HG03460 (cell line): ENCODE results near the gene S100A5.
"Not testable (repeated sequence)": the region's sequence is repeated elsewhere in the genome, so short reads cannot be mapped to it uniquely, and the experiment has no call there.

Experiments
- ATAC-seq: cut with Tn5 transposase; IDR thresholded peaks from one replicate; pipeline ENCODE4 v1.9.1; 2021; ENCODE audit not compliant: unreplicated experiment

The S100A5 gene

DNA sequence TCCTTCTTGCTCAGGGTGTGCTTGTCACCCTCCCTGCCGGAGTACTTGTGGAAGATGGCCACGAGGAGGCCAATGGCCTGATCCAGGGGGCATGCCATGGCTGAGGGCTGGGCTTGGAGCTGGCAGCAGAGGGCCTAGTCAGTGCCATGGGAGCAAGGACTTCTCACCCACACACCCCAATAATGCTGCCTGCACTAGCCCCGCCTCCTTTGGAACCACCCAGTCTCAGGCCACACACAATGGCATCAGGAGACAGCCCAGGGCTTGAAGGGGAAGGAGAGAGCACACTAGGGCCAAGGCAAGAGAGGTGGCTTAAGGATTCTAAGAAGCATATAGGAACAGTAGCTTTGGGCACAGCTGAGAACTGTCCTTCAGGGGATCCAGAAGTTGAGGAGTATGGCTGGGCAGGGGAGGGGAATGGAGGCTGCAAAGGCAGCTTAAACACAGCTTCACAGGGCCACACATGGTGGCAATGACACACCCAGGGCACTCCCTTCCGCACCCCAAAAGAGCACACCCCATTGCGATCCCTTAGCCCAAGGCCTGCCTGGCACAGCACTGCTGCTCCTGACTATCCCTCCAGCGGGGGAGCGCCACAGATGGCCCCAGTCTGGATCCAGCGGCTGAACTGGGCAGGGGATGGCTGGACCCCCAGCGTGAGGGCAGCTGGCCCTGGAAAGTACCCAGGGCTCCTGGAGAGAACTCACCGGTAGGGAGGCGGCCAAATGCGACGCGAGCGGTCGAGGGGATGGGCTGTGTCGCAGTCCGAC lies 5.3 kb downstream of the S100A5 start, which contains the start of gene S100A6:
Gene S100A6 (minus strand): TSS at position 750 of the 770 bp plus-strand sequence. CDS start 652 bp downstream, at position 98.
- no peak for ATAC-seq

DNA sequence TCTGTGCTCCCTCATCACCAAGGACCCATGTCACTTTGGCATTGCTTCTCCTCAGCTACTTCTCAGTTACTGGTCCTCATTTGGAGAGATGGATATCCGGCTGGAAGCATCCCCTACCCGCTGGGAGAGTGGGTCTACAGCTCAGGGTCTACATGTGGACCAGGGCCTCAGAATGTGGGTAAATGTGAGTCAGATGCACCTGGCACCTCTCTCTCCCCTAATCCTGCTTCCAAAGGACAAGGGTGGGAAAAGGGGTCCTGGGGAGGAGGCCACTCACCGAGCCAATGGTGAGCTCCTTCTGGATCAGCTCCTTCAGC lies 5.9 kb downstream of the S100A5 start:
- no peak for ATAC-seq

DNA sequence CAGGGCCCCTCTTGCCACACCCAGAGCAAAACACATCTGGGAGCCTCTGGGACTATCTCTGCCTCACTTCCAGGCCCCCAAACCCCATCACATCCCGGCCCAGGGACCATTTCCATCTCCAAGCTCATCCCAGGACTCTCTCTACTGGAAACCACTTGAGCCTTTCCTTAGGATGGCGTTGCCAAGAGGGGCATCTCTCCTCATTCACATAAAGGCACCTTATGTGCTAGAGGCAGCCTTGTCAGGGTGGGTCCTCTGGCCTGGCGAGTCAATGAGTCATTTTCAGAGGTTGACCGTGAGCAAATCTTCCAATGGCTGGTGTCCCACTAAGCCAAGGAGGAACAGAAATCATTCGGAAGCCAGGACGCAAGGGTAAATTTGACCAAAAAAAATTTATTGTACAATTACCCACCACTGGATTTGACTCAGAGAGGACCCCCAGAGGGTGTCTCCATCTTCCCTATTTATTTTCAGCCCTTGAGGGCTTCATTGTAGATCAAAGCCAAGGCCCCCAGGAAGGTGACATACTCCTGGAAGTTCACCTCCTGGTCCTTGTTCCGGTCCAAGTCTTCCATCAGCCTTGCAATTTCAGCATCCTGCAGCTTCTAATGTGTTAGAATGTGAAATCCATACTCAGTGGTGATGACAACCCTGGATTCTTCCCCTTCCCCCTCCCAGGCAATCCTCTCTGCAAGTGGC lies 6.4 kb downstream of the S100A5 start:
- ATAC-seq: no peak

DNA sequence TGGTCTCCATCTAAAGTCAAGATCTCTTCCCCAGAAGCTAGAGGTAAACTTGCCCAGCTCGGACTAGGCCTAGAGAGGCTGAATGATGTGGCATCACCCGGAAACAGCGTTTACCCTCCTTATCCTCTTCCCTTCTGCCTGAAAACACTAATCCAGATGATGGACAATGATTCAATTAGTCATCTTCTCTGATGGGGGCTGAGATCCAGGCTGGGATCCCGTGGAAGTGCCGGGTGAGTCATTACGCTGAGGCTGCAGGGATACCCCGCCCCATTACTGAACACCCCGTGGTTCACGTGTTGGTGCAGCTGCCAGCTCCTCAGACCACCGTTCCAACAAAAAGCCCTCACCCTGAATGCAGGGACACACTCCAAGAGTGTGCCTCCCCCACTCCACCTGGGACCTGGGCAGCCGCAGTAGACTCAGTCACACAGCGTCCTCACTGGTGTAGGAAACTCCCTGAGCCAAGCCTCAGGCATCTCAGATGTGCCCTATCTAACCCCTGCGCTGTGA lies 7.0 kb downstream of the S100A5 start:
- ATAC-seq: no peak

DNA sequence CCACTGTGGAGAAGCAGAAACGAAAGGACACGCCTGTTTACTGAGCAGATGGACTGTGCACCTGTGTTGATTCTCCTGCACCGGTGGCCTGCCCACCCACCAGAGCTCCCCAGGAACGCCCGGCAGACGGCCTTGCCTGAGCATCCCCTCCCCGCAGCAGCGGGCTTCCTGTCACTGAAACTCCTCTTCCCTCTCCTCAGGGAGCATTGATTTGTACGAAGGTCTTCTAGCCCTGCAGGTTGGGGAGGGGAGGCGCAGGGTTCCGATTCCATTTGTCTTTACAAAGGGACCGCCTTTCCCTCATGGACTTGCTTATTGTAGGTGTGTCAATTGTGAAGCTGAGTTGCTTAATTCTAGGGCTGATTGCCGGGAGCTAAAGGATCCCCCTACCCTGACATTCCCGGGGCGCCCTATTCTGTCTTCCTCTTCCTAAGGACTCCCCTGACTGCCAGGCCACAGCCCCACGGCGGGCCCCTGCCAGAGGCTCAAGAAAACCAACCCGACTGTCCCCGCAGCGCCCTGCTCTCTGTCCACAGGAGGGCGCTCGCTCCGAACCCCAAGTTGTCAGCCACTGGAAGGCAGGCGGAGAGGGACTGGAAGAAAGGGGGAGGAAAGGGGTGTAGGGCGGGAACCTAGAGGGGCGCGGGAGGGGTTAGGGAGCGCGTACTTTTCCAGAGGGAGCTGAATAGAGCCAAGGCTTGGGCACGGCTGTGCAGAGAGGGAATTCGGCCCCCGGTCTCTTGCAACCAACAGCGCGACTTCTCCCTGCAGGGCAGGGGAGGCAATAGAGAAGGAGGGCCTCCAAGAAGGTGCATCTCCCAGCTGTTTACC lies 7.8 kb downstream of the S100A5 start:
- ATAC-seq: no peak

DNA sequence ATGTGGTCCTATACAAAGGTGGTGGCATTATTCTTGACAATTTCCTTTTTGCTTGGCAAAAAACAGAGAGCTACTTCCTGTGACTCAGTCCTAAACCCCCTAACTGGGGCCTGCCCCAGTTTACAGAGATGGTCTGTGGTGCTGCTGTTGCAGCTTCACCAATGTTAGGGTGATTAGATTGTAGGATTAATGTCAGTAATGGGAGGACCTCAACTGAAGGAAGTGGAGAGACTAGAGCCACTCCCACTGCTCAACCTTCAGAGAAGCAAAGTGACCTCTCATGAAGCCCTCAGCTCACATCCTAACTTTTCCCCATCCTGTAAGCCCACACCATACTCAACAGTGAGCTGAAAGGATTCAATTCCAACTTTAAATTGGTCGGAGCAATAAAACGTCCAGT lies 8.6 kb downstream of the S100A5 start:
- no peak for ATAC-seq

- no peak for ATAC-seq
Measured at GRCh38 chr1:153531638-153532037, 9.1 kb downstream of the S100A5 start.

GRCh38 chr1:153527683-153528040 lies 13.1 kb downstream of the S100A5 start:
- no peak for ATAC-seq

DNA sequence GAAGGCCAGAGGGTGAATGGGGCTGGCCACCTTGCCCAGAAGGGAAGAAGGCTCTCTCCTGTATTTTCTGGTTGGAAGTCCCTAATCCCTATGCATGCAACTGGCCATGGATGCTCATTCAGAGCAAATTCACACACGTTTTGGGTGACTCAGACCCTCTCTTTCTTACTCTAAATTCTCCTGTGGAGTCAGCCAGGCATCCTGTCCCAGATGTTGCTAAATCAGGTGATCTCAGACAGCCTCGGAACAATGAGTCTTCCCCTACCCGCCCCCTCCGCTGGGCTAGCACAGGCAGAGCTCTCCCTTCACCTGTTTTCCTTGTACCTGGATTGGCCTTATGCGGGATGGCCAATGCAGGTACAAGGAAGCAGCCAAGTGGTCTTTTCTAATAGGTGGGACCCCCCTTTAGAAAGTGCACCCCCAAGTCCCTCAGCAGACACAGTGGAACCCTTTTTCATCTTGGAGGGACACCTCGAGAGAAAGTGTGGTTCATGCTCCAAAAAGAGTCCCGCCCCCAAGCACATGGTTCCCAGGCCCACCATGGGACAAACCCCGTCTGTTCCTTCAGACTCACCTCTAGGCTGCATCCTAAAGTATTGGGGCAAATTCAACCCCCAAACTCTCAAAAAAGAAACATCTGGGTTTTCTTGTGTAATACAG lies 13.6 kb downstream of the S100A5 start:
- no peak for ATAC-seq

- ATAC-seq: no peak
Measured at GRCh38 chr1:153526132-153526543, 14.6 kb downstream of the S100A5 start.

DNA sequence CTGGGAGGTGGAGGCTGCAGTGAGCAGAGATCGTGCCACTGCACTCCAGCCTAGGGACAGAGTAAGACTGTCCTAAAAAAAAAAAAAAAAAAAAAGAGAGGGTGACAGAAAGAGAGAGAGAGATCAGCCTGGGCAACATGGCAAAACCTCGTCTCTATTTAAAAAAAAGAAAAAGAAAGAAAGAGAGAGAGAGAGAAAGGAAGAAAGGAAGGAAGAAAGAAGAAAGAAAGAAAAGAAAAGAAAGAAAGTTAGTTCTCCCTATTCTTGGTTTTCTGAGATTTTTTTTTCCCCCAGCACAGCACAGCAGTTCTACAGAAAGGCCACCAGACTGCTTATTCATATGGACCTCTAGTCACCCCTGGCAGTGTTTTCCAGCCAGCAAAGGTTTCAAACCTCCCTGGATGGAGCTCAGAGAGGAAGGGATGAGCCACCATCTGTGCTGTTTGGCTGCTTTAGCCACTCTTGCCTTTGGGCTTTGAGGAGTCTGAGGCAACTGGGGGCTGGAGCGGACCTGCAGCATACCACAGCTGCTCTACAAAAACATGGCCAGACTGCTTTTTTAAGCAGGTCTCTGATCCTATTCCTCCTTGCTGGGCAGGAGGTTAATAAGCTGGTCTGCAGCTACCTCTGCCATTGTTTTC lies 15.5 kb downstream of the S100A5 start:
- no peak for ATAC-seq

DNA sequence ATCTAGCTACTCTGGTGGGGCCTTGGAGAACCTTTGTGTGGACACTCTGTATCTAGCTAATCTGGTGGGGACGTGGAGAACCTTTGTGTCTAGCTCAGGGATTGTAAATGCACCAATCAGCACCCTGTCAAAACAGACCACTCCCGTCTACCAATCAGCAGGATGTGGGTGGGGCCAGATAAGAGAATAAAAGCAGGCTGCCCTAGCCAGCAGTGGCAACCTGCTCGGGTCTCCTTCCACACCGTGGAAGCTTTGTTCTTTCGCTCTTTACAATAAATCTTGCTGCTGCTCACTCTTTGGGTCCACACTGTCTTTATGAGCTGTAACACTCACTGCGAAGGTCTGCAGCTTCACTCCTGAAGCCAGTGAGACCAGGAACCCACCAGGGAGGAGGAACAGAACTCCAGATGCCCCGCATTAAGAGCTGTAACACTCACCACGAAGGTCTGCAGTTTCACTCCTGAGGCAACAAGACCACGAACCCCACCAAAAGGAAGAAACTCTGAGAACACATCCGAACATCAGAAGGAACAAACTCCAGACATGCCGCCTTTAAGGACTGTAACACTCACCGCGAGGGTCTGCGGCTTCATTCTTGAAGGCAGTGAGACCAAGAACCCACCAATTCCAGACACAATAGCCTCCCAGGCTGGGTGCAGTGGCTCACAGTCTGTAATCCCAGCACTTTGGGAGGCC lies 18.2 kb downstream of the S100A5 start:
- ATAC-seq: not testable (repeated sequence)

- not testable (repeated sequence) for ATAC-seq
Measured at GRCh38 chr1:153521808-153522207, 18.9 kb downstream of the S100A5 start.

- ATAC-seq: no peak
Measured at GRCh38 chr1:153520818-153521476, 19.8 kb downstream of the S100A5 start.

DNA sequence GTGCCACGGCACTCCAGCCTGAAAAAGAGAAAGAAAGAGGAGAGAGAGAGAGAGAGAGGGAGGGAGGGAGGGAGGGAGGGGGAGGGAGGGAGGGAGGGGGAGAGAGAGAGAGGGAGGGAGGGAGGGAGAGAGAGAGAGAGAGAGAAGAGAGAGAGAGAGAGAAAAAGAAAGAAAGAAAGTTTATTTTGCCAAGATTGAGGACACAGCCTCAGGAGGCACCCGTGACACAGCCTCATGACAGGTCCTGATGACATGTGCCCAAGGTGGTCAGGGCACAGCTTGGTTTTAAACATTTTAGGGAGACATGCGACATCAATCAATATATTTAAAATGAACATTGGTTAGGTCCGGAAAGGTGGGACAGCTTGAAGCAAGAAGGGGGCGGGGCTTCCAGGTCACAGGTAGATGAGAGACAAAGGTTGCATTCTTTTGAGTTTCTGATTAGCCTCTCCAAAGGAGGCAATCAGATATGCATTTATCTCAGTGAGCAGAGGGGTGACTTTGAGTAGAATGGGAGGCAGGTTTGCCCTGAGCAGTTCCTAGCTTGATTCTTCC lies 20.5 kb downstream of the S100A5 start:
- ATAC-seq: not testable (repeated sequence)

GRCh38 chr1:153519242-153519641 lies 21.5 kb downstream of the S100A5 start:
- no peak for ATAC-seq

DNA sequence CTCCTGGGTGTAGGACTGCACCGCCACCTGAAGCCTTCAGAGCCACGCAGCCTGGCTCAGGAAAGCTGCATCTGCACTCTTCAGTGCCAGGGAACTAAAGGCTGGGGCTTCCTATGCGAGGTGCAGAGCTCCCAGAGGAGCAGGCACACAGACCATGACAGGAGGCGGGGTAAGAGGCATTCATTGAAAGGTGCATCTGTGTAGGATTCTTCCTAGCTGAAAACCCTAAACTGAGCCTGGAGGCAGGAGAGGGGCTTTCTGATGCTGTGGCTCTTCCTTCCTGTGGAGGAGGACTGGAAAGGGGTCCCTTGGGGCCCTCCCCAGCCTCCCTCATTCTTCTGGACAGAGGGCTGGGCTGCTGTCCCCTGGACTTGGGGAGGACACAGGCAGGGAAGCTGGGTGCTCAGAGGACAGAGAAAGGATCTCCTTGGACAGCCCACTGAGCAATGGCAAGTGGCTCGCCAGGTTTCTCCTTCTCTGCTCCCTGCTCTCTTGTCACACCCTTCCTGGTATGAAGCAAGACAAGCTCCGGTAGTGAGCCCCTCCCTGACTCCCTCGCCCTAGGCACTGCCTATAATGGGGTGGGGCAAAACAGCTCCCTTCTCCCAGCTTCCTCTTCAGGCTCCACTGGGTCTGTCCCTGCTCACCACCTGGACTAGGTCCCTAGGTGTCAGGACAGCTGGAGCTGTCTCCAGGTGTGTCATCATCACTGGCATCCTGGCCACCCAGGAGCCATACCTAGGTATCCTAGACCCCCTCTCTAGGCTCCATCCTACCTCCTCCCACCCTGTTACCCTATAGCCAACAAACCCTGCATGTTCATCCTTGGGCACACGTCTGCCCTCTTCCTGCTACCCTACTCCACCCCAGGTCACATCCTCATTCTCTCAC lies 25.0 kb downstream of the S100A5 start:
- no peak for ATAC-seq

DNA sequence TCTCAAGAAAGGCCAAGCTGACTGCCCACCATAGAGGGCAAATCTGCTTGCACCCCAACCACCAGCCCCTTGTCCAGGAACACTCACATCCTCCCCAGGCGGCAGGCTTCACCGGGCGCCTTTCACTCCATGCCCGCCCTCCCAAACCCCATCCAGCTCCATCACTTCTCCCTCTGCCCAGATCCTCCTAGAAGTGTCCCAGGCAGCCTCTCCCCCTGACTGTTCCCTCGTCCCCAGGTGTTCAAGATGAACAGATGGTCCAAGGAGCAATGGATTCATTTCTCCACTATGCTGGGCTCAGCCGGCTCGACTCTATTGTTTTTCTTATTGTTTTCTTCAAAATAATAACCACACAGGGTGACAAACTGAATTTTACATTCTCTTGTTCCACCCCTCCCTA lies 27.1 kb downstream of the S100A5 start:
- ATAC-seq: no peak
